ENCODE measurements around the gene C1orf167.

DNA sequence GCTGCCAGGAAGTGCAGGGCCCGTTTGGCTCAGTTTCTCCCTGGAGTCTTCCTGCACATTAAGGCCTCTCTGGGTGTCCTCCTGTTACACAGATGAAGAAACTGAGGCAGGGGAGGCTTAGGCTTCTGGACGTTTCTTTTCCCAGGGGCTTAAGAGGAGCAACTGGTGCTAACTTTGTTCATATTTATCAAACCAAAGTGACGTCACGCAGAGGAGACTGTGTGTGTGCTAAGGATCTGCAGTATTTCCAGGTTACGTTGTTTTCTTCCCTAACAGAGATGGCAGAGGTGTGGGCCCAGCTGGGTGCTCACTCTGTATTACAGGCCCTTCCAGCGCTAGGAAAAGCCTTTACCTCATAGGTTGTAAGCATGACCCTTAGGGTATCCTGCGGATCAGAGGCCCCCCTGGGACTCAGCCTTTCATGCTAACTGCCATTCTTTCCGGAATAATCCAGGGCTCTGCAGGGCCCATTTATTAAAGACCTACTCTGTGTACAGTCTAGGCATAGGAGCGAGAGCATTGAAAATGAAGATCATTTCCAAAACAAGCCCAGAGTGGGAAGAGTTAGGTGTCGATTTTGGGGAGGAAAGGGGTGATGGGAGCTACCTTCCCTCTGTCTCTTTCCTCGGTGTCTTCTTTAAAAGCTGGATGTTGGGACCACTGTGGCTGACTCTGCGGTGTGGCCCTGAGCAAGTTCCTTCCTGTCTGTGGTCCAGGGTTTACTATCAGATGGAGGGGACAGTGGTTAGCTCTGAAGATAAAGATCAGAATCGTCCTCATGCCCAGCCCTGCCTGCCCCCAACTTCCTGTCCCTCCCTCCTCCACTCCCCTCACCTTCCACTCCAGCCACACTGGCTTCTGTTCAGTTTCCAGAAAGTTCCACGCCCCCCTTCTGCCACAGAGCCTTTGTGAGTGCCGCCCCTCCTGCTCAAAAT is 21.5 kb upstream of the C1orf167 start:
- TF ChIP-seq, protein P1, sequence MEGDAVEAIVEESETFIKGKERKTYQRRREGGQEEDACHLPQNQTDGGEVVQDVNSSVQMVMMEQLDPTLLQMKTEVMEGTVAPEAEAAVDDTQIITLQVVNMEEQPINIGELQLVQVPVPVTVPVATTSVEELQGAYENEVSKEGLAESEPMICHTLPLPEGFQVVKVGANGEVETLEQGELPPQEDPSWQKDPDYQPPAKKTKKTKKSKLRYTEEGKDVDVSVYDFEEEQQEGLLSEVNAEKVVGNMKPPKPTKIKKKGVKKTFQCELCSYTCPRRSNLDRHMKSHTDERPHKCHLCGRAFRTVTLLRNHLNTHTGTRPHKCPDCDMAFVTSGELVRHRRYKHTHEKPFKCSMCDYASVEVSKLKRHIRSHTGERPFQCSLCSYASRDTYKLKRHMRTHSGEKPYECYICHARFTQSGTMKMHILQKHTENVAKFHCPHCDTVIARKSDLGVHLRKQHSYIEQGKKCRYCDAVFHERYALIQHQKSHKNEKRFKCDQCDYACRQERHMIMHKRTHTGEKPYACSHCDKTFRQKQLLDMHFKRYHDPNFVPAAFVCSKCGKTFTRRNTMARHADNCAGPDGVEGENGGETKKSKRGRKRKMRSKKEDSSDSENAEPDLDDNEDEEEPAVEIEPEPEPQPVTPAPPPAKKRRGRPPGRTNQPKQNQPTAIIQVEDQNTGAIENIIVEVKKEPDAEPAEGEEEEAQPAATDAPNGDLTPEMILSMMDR (IDR thresholded peaks at IDR 0.05; ENCODE audit: low read depth, low read length) = no peak
- TF ChIP-seq EZH2phosphoT487 (IDR thresholded peaks at IDR 0.05; ENCODE audit: low read depth) = no peak

Data from OCI-LY3 (cell line).